GM12878 (cell line): ENCODE data around the gene IRS1.

Experiments used
- BRCA1 ChIP-seq: IDR thresholded peaks from 2 replicates; pipeline ENCODE4 v1.6.1; 2011; ENCODE audit warnings: low read depth, low read length, improper control_type of control experiment
- HDAC6 ChIP-seq: fragments of 200-600 bp; sonication (generic); IDR thresholded peaks from one replicate; pipeline ENCODE4 v1.8.0; 2017; ENCODE audit warnings: antibody characterized with exemption; ENCODE audit not compliant: unreplicated experiment
- NFYB ChIP-seq: IDR thresholded peaks from 2 replicates; pipeline ENCODE4 v1.6.1; 2011; ENCODE audit warnings: low read depth, mild to moderate bottlenecking, low read length, improper control_type of control experiment, moderate library complexity; ENCODE audit not compliant: insufficient read depth
- POLR2AphosphoS2 ChIP-seq: IDR thresholded peaks from 2 replicates; pipeline ENCODE4 v1.6.1; 2011; ENCODE audit warnings: low read depth, mild to moderate bottlenecking, low read length, improper control_type of control experiment, moderate library complexity
- RAD21 ChIP-seq: IDR thresholded peaks from 2 replicates; pipeline ENCODE4 v1.6.1; 2011; ENCODE audit warnings: mild to moderate bottlenecking, low read depth, low read length, moderate library complexity; ENCODE audit not compliant: insufficient read depth
- SUZ12 ChIP-seq: fragments of 200-600 bp; sonication (generic); IDR thresholded peaks from one replicate; pipeline ENCODE4 v1.6.1; 2018; ENCODE audit warnings: antibody characterized with exemption, mild to moderate bottlenecking; ENCODE audit not compliant: unreplicated experiment
- TF ChIP-seq, protein P1 (sequence below), 3 experiments: IDR thresholded peaks in 2 of 3; conservative IDR thresholded peaks in 1 of 3; 2 replicates each; pipeline ENCODE4 v1.5.1; 2011; ENCODE audit warnings: low read depth in 3 of 3, low read length in 3 of 3, mild to moderate bottlenecking in 3 of 3, control low read depth in 2 of 3, moderate library complexity in 2 of 3, inconsistent platforms in 1 of 3, mixed read lengths in 1 of 3; ENCODE audit not compliant: control insufficient read depth in 2 of 3, insufficient read depth in 1 of 3; ENCODE audit errors: extremely low read depth in 1 of 3

DNA sequence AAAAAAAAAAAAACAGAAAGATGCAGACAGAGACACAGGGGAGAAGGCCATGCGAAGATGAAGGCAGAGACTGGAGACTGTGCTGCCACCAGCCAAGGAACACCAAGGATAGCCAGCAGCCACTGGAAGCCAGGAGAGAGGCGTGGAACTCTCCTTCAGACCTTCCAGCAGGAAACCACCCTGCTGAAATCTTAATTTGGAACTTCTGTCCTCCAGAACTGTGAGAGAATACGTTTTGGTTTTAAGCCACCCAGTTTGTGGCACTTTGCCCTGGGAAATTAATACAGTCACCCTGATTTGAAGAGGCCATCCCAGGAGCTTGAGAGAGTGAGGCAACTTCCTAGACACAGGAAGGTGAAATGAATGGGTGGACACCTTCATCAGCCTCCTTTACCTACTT, 93.7 kb downstream of the IRS1 start:
- TF ChIP-seq RAD21 (no peak), BRCA1 (no peak), NFYB (no peak), POLR2AphosphoS2 (no peak), HDAC6 (no peak), SUZ12 (no peak)
- TF ChIP-seq, protein P1, sequence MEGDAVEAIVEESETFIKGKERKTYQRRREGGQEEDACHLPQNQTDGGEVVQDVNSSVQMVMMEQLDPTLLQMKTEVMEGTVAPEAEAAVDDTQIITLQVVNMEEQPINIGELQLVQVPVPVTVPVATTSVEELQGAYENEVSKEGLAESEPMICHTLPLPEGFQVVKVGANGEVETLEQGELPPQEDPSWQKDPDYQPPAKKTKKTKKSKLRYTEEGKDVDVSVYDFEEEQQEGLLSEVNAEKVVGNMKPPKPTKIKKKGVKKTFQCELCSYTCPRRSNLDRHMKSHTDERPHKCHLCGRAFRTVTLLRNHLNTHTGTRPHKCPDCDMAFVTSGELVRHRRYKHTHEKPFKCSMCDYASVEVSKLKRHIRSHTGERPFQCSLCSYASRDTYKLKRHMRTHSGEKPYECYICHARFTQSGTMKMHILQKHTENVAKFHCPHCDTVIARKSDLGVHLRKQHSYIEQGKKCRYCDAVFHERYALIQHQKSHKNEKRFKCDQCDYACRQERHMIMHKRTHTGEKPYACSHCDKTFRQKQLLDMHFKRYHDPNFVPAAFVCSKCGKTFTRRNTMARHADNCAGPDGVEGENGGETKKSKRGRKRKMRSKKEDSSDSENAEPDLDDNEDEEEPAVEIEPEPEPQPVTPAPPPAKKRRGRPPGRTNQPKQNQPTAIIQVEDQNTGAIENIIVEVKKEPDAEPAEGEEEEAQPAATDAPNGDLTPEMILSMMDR (IDR thresholded peaks at IDR 0.05 in 2 of 3, conservative IDR thresholded peaks at IDR 0.05 in 1 of 3; ENCODE audit: control insufficient read depth in 2 of 3, extremely low read depth in 1 of 3, insufficient read depth in 1 of 3, low read depth in 3 of 3, low read length in 3 of 3): no peak
